Neural progenitor cell (in vitro differentiated cells): ENCODE data around the gene RCOR1.

Source experiments
- EZH2 ChIP-seq: fragments of 200-600 bp; sonication (generic); IDR thresholded peaks from 2 replicates; pipeline ENCODE4 v1.6.1; 2017; ENCODE audit warnings: antibody characterized with exemption, mild to moderate bottlenecking, moderate library complexity
- EZH2phosphoT487 ChIP-seq: fragments of 200-600 bp; sonication (generic); IDR thresholded peaks from 2 replicates; pipeline ENCODE4 v1.6.1; 2017; ENCODE audit warnings: antibody characterized with exemption
- TF ChIP-seq, protein P1 (sequence below): fragments of 200-600 bp; sonication (generic); IDR thresholded peaks from 2 replicates; pipeline ENCODE4 v1.5.1; 2017; ENCODE audit warnings: antibody characterized with exemption, mild to moderate bottlenecking

DNA sequence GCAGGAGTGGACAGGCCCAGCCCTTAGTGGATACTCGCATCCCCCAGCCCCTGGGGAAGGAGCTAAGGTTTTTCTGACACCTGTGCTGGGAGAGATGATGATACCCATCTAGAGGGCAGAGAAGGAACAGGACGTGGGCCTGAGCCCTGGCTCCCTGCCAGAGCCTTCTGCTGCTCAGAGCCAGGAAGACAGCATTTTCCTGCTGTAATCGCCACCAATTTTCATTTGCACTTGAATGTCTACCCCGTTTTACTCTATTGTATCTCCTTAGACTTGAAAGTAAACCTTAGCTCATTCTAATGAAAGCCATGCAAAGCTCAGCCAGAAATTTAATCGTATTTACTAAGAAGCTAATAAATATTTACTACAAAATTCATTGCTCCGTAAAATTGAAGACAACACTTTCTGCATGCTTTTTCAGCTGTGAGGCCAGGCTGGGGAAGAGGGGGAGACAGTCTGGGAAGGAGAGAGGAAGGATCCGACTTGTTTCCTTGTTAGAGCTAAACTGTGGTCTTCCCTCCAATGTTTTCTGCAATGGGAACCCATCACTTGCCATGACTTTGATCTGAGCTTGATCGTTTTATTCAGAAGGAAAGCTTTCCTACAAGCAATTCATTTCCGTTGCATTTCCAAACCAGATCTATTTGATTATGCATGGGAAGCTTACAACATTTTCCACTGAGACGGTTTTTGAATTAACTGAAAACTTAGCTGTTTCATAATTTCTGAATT lies 167.2 kb downstream of the RCOR1 start:
- TF ChIP-seq EZH2 (no peak), EZH2phosphoT487 (no peak)
- TF ChIP-seq, protein P1, sequence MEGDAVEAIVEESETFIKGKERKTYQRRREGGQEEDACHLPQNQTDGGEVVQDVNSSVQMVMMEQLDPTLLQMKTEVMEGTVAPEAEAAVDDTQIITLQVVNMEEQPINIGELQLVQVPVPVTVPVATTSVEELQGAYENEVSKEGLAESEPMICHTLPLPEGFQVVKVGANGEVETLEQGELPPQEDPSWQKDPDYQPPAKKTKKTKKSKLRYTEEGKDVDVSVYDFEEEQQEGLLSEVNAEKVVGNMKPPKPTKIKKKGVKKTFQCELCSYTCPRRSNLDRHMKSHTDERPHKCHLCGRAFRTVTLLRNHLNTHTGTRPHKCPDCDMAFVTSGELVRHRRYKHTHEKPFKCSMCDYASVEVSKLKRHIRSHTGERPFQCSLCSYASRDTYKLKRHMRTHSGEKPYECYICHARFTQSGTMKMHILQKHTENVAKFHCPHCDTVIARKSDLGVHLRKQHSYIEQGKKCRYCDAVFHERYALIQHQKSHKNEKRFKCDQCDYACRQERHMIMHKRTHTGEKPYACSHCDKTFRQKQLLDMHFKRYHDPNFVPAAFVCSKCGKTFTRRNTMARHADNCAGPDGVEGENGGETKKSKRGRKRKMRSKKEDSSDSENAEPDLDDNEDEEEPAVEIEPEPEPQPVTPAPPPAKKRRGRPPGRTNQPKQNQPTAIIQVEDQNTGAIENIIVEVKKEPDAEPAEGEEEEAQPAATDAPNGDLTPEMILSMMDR: no peak
